HCT116 (cell line): ENCODE data around the gene RARG.

Experiments
- CTCF ChIP-seq, 3 experiments: fragments of 200-600 bp in 1 of 3; sonication (generic) in 1 of 3; IDR thresholded peaks in 2 of 3; conservative IDR thresholded peaks in 1 of 3; 2 replicates each; pipeline ENCODE4 v1.5.1; 2012 to 2017; ENCODE audit warnings: low read depth in 2 of 3, low read length in 2 of 3, antibody characterized with exemption in 1 of 3, borderline replicate concordance in 1 of 3, control low read depth in 1 of 3, mild to moderate bottlenecking in 1 of 3, mixed read lengths in 1 of 3, mixed run types in 1 of 3, moderate library complexity in 1 of 3; ENCODE audit not compliant: insufficient read depth in 1 of 3
- POLR2A ChIP-seq: IDR thresholded peaks from 2 replicates; pipeline ENCODE4 v1.7.0; 2011; ENCODE audit warnings: borderline replicate concordance; ENCODE audit not compliant: insufficient read depth, insufficient read length; ENCODE audit errors: extremely low read depth
- SP1 ChIP-seq: IDR thresholded peaks from 2 replicates; pipeline ENCODE4 v1.6.1; 2012; ENCODE audit warnings: low read depth

DNA sequence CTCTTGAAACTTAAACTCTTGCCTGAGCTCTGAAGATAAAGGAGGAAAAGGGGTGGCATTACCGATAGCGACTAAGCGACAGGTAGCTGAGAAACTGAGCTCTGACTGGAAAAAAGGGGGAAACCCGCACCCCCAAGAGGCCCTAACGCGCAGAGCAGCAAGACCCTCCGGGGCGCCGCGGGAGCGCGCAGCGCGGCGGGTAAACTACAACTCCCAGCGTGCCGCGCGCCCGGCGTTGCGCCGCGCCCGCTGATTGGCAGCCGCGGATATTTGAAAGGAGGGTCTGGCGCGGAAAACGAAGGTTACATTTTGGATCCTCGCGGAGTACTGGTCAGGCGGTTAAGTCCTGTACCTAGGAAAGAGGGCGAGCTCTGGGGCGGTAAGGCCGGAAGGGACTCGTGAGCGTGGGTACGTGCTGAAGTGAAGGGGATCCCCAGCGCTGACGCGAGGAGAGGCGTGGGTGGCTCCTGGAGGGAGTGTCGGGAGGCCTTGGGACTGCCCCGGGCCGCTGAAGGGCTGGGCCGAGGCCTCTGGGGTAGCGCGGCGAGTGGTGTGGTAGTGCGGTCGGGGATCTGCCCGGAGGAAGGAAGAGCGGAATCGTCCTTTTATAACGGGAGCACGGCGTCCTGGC, 36.1 kb upstream of the RARG start, which contains the start of gene ESPL1:
- TF ChIP-seq POLR2A = no peak
- TF ChIP-seq SP1 = peak; percentile 84
- TF ChIP-seq CTCF (IDR thresholded peaks at IDR 0.05 in 2 of 3, conservative IDR thresholded peaks at IDR 0.05 in 1 of 3; ENCODE audit: borderline replicate concordance in 1 of 3, insufficient read depth in 1 of 3, low read depth in 2 of 3, low read length in 2 of 3) = peak in 1 of 3 experiments; percentile 33; a peak in 3 of 6 replicates
